Measurements from ENCODE around the gene FLACC1. TPM values are rescaled to one million over a fixed set of nuclear protein-coding genes. Genes with fewer than 3 reads are reported as not detected.

Gene FLACC1
- polyA plus RNA-seq: under 1 TPM; 0.27 to 0.59 TPM

GRCh38 chr2:201357221-201357620 lies at the start of gene FLACC1:
Gene FLACC1, minus strand, starts transcription at chr2:201357345. Its CDS starts 5,941 bp downstream, at chr2:201351404.
- Histone ChIP-seq H3K27ac (ENCODE audit: low read depth in 2 of 2, low read length in 1 of 2) (no peak within 1 kb of the TSS), H3K9me3 (ENCODE audit: control insufficient read depth in 2 of 2, insufficient read depth in 1 of 2, low read depth in 1 of 2, low read length in 1 of 2) (no peaks in the 10 kb centered on the region), H3K36me3 (ENCODE audit: control insufficient read depth in 2 of 2, insufficient read depth in 2 of 2, low read length in 1 of 2) (no peaks in the 10 kb centered on the region), H3K27me3 (ENCODE audit: control insufficient read depth in 1 of 2, insufficient read depth in 2 of 2, low read length in 2 of 2) (no peaks in the 10 kb centered on the region), H3K4me1 (ENCODE audit: control insufficient read depth in 2 of 2, insufficient read depth in 2 of 2, low read length in 1 of 2) (no peaks in the 10 kb centered on the region), H3K4me3 (ENCODE audit: low read depth in 1 of 2, low read length in 2 of 2) (no peak within 1 kb of the TSS)
- WGBS, 2 donors: 22 to 43% methylated on average over 1 of the region's 1 CpG

DNA sequence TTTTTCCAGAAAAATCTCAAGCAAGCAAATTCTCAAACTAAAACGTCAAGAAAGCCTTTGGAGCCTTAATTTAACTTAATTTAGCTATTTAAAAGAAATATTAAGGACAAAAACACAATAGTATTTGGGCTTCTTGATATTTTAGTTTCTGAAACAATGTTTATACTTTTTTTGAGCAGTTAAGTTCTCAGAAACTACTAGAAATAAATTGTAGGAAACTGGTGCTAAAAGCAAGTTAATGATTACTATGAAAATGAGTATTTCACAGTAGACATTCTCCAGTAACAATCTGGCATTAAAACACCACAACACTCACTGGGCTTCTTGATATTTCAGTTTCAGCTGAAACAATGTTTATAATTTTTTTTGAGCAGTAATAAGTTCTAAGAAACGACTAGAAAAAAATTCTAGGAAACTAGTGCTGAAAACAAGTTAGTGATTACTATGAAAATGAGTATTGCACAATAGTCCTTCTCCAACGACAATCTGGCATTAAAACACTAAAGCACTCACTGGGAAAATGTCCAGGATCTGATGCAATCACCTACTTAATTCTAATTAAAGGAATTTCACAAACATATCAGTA lies 49.0 kb upstream of the FLACC1 start:
- Histone ChIP-seq H3K36me3 (ENCODE audit: control insufficient read depth in 2 of 2, insufficient read depth in 2 of 2, low read length in 1 of 2) (no peaks in the 10 kb centered on the region), H3K27ac (ENCODE audit: low read depth in 2 of 2, low read length in 1 of 2) (no peak overlapping the region), H3K27me3 (ENCODE audit: control insufficient read depth in 1 of 2, insufficient read depth in 2 of 2, low read length in 2 of 2) (no peaks in the 10 kb centered on the region), H3K4me3 (ENCODE audit: low read depth in 1 of 2, low read length in 2 of 2) (peak overlapping the region in 1 of 2 donors; percentile 15), H3K4me1 (ENCODE audit: control insufficient read depth in 2 of 2, insufficient read depth in 2 of 2, low read length in 1 of 2) (no peaks in the 10 kb centered on the region), H3K9me3 (ENCODE audit: control insufficient read depth in 2 of 2, insufficient read depth in 1 of 2, low read depth in 1 of 2, low read length in 1 of 2) (no peaks in the 10 kb centered on the region)
- 14 to 24% methylated on average over 3 of the region's 3 CpGs for WGBS, 2 donors

DNA sequence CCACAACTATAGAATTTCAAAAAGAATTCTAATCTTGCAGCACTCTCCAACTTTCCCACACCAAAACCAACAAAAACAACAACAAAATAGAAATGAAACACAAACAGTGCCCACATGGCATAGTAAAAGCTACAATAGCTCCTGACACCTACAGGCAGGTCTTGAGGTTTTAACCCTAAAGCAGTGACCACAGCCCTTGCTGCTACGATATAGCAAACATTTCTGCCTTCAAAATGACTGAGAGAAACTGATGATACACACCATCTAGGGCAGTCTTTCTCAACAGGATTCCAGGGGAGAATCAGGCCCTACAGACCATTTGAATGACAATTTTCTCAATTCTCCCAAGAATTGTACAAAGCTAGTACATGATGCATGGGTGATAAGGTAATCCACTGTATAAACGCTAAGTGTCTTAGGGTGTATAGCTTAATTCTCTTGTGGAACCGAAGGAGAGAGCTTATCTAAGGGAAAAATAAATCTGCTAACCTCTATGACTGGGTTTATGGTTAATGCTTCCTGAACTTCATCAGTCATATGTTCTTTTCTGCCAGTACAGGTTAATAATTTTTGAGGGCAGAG lies 47.6 kb upstream of the FLACC1 start:
- Histone ChIP-seq H3K9me3 (ENCODE audit: control insufficient read depth in 2 of 2, insufficient read depth in 1 of 2, low read depth in 1 of 2, low read length in 1 of 2) (no peaks in the 10 kb centered on the region), H3K4me1 (ENCODE audit: control insufficient read depth in 2 of 2, insufficient read depth in 2 of 2, low read length in 1 of 2) (no peaks in the 10 kb centered on the region), H3K4me3 (ENCODE audit: low read depth in 1 of 2, low read length in 2 of 2) (no peak overlapping the region), H3K36me3 (ENCODE audit: control insufficient read depth in 2 of 2, insufficient read depth in 2 of 2, low read length in 1 of 2) (no peaks in the 10 kb centered on the region), H3K27ac (ENCODE audit: low read depth in 2 of 2, low read length in 1 of 2) (no peak overlapping the region), H3K27me3 (ENCODE audit: control insufficient read depth in 1 of 2, insufficient read depth in 2 of 2, low read length in 2 of 2) (no peaks in the 10 kb centered on the region)
- WGBS, 2 donors: 68 to 82% methylated on average over 3 of the region's 3 CpGs

- Histone ChIP-seq H3K4me3 (ENCODE audit: low read depth in 1 of 2, low read length in 2 of 2) (no peak overlapping the region), H3K27ac (ENCODE audit: low read depth in 2 of 2, low read length in 1 of 2) (no peak overlapping the region), H3K9me3 (ENCODE audit: control insufficient read depth in 2 of 2, insufficient read depth in 1 of 2, low read depth in 1 of 2, low read length in 1 of 2) (no peaks in the 10 kb centered on the region), H3K36me3 (ENCODE audit: control insufficient read depth in 2 of 2, insufficient read depth in 2 of 2, low read length in 1 of 2) (no peaks in the 10 kb centered on the region), H3K4me1 (ENCODE audit: control insufficient read depth in 2 of 2, insufficient read depth in 2 of 2, low read length in 1 of 2) (no peaks in the 10 kb centered on the region), H3K27me3 (ENCODE audit: control insufficient read depth in 1 of 2, insufficient read depth in 2 of 2, low read length in 2 of 2) (no peaks in the 10 kb centered on the region)
- 75 to 78% methylated on average over 3 of the region's 3 CpGs for WGBS, 2 donors
Measured at GRCh38 chr2:201403880-201404279, 46.7 kb upstream of the FLACC1 start.

DNA sequence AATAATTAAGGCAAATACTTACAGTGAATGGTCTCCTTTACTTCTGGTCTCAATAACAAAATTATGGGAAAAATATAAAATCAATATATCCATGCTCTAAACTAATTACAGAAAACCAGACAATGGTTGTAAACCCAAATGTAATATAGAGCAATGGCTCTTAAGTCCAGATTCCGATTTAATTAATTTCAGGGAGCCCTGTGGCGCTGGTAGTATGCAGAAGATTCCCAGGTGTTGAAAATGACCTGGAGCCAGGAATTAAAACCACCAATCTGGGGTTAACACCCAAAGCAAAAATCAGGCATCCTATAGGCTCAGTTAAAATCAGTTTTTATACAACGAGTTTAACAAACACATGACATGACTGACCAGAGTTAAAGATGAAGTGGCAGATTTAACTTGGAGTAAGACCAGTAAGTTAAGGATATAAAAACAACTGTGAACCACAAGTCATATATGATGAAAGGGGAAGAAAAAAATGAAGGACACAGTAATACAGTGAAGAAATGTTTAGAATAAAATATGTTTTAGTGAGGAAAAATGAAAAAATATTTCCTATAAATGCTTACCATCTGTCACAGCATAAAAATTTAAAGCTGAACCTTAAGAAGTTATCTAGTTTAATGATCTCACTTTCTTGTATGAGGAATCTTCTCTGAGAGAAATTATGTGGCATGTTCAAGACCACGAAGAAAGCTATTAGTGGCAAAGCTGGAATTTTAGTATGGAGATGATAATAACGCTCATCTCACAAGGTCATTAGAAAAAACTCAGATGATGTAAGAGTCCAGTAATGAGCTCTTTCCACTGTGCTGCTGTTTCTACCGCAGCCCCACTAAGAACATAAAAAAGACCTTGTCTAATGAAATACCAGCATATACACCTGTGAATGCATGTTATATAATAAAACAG lies 45.8 kb upstream of the FLACC1 start:
- no peak overlapping the region for H3K4me3 ChIP-seq (ENCODE audit: low read depth in 1 of 2, low read length in 2 of 2)

DNA sequence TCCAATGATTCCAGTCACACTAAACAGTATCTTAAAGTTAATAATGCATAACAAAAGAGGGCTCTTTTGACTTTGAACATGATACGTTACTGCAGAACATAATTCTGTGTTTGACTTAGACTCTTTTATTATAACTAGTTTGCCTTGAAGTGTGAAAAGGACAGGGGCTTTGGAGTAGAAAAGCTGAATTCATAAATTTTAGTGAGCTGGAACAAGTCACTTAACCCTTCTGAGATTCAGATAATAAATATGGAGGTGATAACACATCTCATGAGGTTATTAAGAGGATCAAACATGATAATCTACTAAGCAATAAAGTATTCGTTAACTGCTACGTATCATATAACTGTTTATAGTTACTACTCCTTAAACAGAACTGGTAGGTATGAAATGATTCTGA lies 44.7 kb upstream of the FLACC1 start:
- no peak overlapping the region for H3K27ac ChIP-seq (ENCODE audit: low read depth in 2 of 2, low read length in 1 of 2)
- 73 to 89% methylated on average over 3 of the region's 3 CpGs for WGBS, 2 donors
- H3K27me3 ChIP-seq (ENCODE audit: control insufficient read depth in 1 of 2, insufficient read depth in 2 of 2, low read length in 2 of 2): no peaks in the 10 kb centered on the region
- no peak overlapping the region for H3K4me3 ChIP-seq (ENCODE audit: low read depth in 1 of 2, low read length in 2 of 2)
- H3K4me1 ChIP-seq (ENCODE audit: control insufficient read depth in 2 of 2, insufficient read depth in 2 of 2, low read length in 1 of 2): no peaks in the 10 kb centered on the region
- H3K9me3 ChIP-seq (ENCODE audit: control insufficient read depth in 2 of 2, insufficient read depth in 1 of 2, low read depth in 1 of 2, low read length in 1 of 2): no peaks in the 10 kb centered on the region
- H3K36me3 ChIP-seq (ENCODE audit: control insufficient read depth in 2 of 2, insufficient read depth in 2 of 2, low read length in 1 of 2): no peaks in the 10 kb centered on the region

More for the DNA sequence above, 45.8 kb upstream of the FLACC1 start:
- Histone ChIP-seq H3K9me3 (ENCODE audit: control insufficient read depth in 2 of 2, insufficient read depth in 1 of 2, low read depth in 1 of 2, low read length in 1 of 2) (no peaks in the 10 kb centered on the region), H3K36me3 (ENCODE audit: control insufficient read depth in 2 of 2, insufficient read depth in 2 of 2, low read length in 1 of 2) (no peaks in the 10 kb centered on the region), H3K27me3 (ENCODE audit: control insufficient read depth in 1 of 2, insufficient read depth in 2 of 2, low read length in 2 of 2) (no peaks in the 10 kb centered on the region), H3K27ac (ENCODE audit: low read depth in 2 of 2, low read length in 1 of 2) (no peak overlapping the region), H3K4me1 (ENCODE audit: control insufficient read depth in 2 of 2, insufficient read depth in 2 of 2, low read length in 1 of 2) (no peaks in the 10 kb centered on the region)
- 76 to 89% methylated on average over 6 of the region's 6 CpGs for WGBS, 2 donors

- WGBS, 2 donors: 83 to 90% methylated on average over 8 of the region's 8 CpGs
- no peak overlapping the region for H3K27ac ChIP-seq (ENCODE audit: low read depth in 2 of 2, low read length in 1 of 2)
- no peak overlapping the region for H3K4me3 ChIP-seq (ENCODE audit: low read depth in 1 of 2, low read length in 2 of 2)
- no peaks in the 10 kb centered on the region for H3K4me1 ChIP-seq (ENCODE audit: control insufficient read depth in 2 of 2, insufficient read depth in 2 of 2, low read length in 1 of 2)
- H3K9me3 ChIP-seq (ENCODE audit: control insufficient read depth in 2 of 2, insufficient read depth in 1 of 2, low read depth in 1 of 2, low read length in 1 of 2): no peaks in the 10 kb centered on the region
- H3K36me3 ChIP-seq (ENCODE audit: control insufficient read depth in 2 of 2, insufficient read depth in 2 of 2, low read length in 1 of 2): peaks cover 0 to 6% of the 10 kb centered on the region in 2 donors
- H3K27me3 ChIP-seq (ENCODE audit: control insufficient read depth in 1 of 2, insufficient read depth in 2 of 2, low read length in 2 of 2): no peaks in the 10 kb centered on the region
Measured at GRCh38 chr2:201396595-201396994, 39.5 kb upstream of the FLACC1 start.

DNA sequence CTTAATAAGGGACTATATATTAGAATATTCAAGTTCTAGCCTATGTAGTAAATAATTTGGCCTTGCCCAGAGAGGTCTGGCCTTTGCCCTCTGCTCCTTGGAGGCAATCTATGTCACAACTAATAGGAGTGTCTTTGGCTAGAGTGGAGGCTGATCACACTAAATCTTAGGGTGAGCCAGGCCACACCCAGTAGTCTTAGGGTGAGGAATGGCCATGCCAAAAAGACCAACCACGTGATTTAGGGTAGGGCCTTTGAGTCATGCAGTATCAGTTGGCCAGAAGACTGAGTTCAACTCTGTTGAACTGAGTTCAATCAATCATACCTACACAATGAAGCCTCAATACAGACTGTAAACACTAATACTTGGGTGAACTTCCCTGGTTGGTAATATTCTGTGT lies 26.0 kb upstream of the FLACC1 start:
- no peak overlapping the region for H3K4me3 ChIP-seq (ENCODE audit: low read depth in 1 of 2, low read length in 2 of 2)
- H3K27me3 ChIP-seq (ENCODE audit: control insufficient read depth in 1 of 2, insufficient read depth in 2 of 2, low read length in 2 of 2): no peaks in the 10 kb centered on the region
- no peaks in the 10 kb centered on the region for H3K9me3 ChIP-seq (ENCODE audit: control insufficient read depth in 2 of 2, insufficient read depth in 1 of 2, low read depth in 1 of 2, low read length in 1 of 2)
- 37 to 60% methylated on average over 1 of the region's 1 CpG for WGBS, 2 donors
- no peaks in the 10 kb centered on the region for H3K4me1 ChIP-seq (ENCODE audit: control insufficient read depth in 2 of 2, insufficient read depth in 2 of 2, low read length in 1 of 2)
- H3K36me3 ChIP-seq (ENCODE audit: control insufficient read depth in 2 of 2, insufficient read depth in 2 of 2, low read length in 1 of 2): peaks cover 9 to 13% of the 10 kb centered on the region in 2 donors
- H3K27ac ChIP-seq (ENCODE audit: low read depth in 2 of 2, low read length in 1 of 2): peak overlapping the region; percentile 68 to 75

DNA sequence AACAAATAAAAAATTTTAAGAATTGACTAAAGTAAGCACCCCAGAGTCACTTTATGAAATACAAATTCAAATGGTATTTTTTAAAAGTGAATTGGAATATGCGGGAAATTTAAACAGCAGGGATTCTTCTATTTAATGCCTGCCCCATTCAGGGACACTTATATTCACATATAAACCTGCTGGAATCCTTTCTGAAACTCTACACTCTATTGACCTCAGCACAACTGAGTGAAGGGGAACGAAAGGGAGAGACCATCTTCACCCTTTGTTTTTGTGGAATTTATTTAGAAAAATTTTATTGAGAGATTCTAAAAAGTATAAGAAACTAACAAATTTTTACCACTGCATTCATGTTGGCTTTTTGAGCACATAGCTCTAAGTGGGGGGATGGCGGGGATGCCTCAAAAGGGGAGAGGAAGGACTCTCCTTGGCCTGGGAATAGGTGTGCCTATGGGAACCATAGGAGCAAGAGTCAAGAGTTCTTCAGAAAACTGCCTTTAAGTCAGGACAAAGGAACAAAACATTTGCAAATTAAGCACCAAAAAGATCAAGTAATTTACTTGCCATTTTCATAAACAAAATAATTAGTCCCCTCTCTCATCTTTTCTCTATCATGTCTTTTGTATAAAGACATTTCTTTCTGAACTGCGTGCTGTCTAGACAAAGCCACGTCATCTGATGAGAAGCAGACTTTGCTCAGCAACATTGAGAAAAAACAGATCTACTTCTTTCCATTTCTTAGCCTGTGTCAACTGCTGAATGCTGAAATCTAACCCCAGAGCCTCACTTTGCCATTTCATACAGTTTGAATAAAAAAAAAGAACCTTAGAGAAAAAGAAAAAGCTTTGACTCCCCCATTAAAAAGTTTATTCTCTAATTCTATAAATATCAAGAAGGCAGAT lies 21.6 kb upstream of the FLACC1 start:
- 87 to 91% methylated on average over 5 of the region's 5 CpGs for WGBS, 2 donors
- no peaks in the 10 kb centered on the region for H3K4me1 ChIP-seq (ENCODE audit: control insufficient read depth in 2 of 2, insufficient read depth in 2 of 2, low read length in 1 of 2)
- H3K36me3 ChIP-seq (ENCODE audit: control insufficient read depth in 2 of 2, insufficient read depth in 2 of 2, low read length in 1 of 2): peaks cover 8 to 11% of the 10 kb centered on the region in 2 donors
- H3K9me3 ChIP-seq (ENCODE audit: control insufficient read depth in 2 of 2, insufficient read depth in 1 of 2, low read depth in 1 of 2, low read length in 1 of 2): no peaks in the 10 kb centered on the region
- no peak overlapping the region for H3K4me3 ChIP-seq (ENCODE audit: low read depth in 1 of 2, low read length in 2 of 2)
- H3K27me3 ChIP-seq (ENCODE audit: control insufficient read depth in 1 of 2, insufficient read depth in 2 of 2, low read length in 2 of 2): no peaks in the 10 kb centered on the region
- H3K27ac ChIP-seq (ENCODE audit: low read depth in 2 of 2, low read length in 1 of 2): no peak overlapping the region

Data from esophagus (tissue), 2 donors.